H9 (cell line): ENCODE data around the gene EAF2. TPM values are rescaled to one million over a fixed set of nuclear protein-coding genes. Genes with fewer than 3 reads are reported as not detected.

Source experiments
- DNase-seq: peaks from one replicate; pipeline ENCODE4 v3.0.0-alpha.2; 2017
- H2AFZ ChIP-seq: one replicate; pipeline ENCODE4 v1.6.1; 2013; ENCODE audit warnings: mild to moderate bottlenecking, low read length, control low read depth, moderate library complexity
- H2AK5ac ChIP-seq: 2 replicates; pipeline ENCODE4 v1.6.1; 2013; ENCODE audit warnings: low read length, control low read depth, mixed read lengths; ENCODE audit not compliant: insufficient read length
- H2BK120ac ChIP-seq: one replicate; pipeline ENCODE4 v1.6.1; 2013; ENCODE audit warnings: low read depth, mild to moderate bottlenecking, low read length, control low read depth, inconsistent platforms; ENCODE audit not compliant: poor library complexity, severe bottlenecking
- H2BK12ac ChIP-seq: 2 replicates; pipeline ENCODE4 v1.6.1; 2013; ENCODE audit warnings: low read length, control low read depth, mixed read lengths, low read depth; ENCODE audit not compliant: insufficient read length
- H2BK15ac ChIP-seq: 2 replicates; pipeline ENCODE4 v1.6.1; 2013; ENCODE audit warnings: low read depth, low read length, control low read depth
- H2BK20ac ChIP-seq: one replicate; pipeline ENCODE4 v1.6.1; 2013; ENCODE audit warnings: low read depth, mild to moderate bottlenecking, low read length, control low read depth, inconsistent platforms; ENCODE audit not compliant: poor library complexity, severe bottlenecking
- H2BK5ac ChIP-seq: 2 replicates; pipeline ENCODE4 v1.6.1; 2013; ENCODE audit warnings: low read length, control low read depth, mixed read lengths; ENCODE audit not compliant: insufficient read length
- H3K14ac ChIP-seq: 2 replicates; pipeline ENCODE4 v1.6.1; 2013; ENCODE audit warnings: low read length, control low read depth; ENCODE audit not compliant: insufficient read depth
- H3K18ac ChIP-seq: 2 replicates; pipeline ENCODE4 v1.6.1; 2013; ENCODE audit warnings: low read depth, mild to moderate bottlenecking, mixed read lengths, low read length, control low read depth; ENCODE audit not compliant: insufficient read length
- H3K23ac ChIP-seq: 2 replicates; pipeline ENCODE4 v1.6.1; 2013; ENCODE audit warnings: low read length, control low read depth, mixed read lengths, low read depth; ENCODE audit not compliant: insufficient read length
- H3K23me2 ChIP-seq: 2 replicates; pipeline ENCODE4 v1.6.1; 2013; ENCODE audit warnings: low read depth, mild to moderate bottlenecking, mixed read lengths, low read length, control low read depth; ENCODE audit not compliant: insufficient read length, poor library complexity, severe bottlenecking
- H3K27ac ChIP-seq: 2 replicates; pipeline ENCODE4 v1.5.1; 2013; ENCODE audit warnings: low read length, control low read depth, mixed read lengths, low read depth; ENCODE audit not compliant: insufficient read length
- H3K27me3 ChIP-seq: 2 replicates; pipeline ENCODE4 v1.6.1; 2013; ENCODE audit warnings: low read length, control low read depth, inconsistent platforms; ENCODE audit not compliant: insufficient read depth
- H3K4ac ChIP-seq: 2 replicates; pipeline ENCODE4 v1.6.1; 2013; ENCODE audit warnings: low read depth, mild to moderate bottlenecking, control low read depth, inconsistent platforms, low read length, moderate library complexity
- H3K4me1 ChIP-seq: 2 replicates; pipeline ENCODE4 v1.6.1; 2013; ENCODE audit warnings: low read length, control low read depth, inconsistent platforms; ENCODE audit not compliant: insufficient read depth
- H3K4me2 ChIP-seq: 2 replicates; pipeline ENCODE4 v1.6.1; 2013; ENCODE audit warnings: low read length, control low read depth, mixed read lengths; ENCODE audit not compliant: insufficient read length, insufficient read depth
- H3K56ac ChIP-seq: 2 replicates; pipeline ENCODE4 v1.6.1; 2013; ENCODE audit warnings: low read depth, mild to moderate bottlenecking, mixed read lengths, low read length, control low read depth; ENCODE audit not compliant: insufficient read length
- H3K79me1 ChIP-seq: 2 replicates; pipeline ENCODE4 v1.6.1; 2013; ENCODE audit warnings: low read depth, mild to moderate bottlenecking, moderate library complexity, low read length, control low read depth, inconsistent platforms; ENCODE audit not compliant: insufficient read depth, poor library complexity, severe bottlenecking
- H3K79me2 ChIP-seq: 2 replicates; pipeline ENCODE4 v1.6.1; 2013; ENCODE audit warnings: low read length, control low read depth, inconsistent platforms; ENCODE audit not compliant: insufficient read depth
- H3K9ac ChIP-seq: 2 replicates; pipeline ENCODE4 v1.6.1; 2013; ENCODE audit warnings: low read length, control low read depth, mixed read lengths; ENCODE audit not compliant: insufficient read length; ENCODE audit errors: extremely low read depth
- H3K9me3 ChIP-seq: one replicate; pipeline ENCODE4 v1.6.1; 2013; ENCODE audit warnings: low read depth, low read length, inconsistent platforms; ENCODE audit not compliant: control insufficient read depth
- H3T11ph ChIP-seq: one replicate; pipeline ENCODE4 v1.6.1; 2013; ENCODE audit warnings: mild to moderate bottlenecking, low read length, control low read depth, inconsistent platforms
- H4K20me1 ChIP-seq: one replicate; pipeline ENCODE4 v1.6.1; 2013; ENCODE audit not compliant: control insufficient read depth, insufficient read length, insufficient read depth
- H4K5ac ChIP-seq: 2 replicates; pipeline ENCODE4 v1.6.1; 2013; ENCODE audit warnings: low read depth, mild to moderate bottlenecking, mixed read lengths, low read length, control low read depth; ENCODE audit not compliant: insufficient read length
- H4K8ac ChIP-seq: replicated peaks from 2 replicates; pipeline ENCODE4 v1.6.1; 2013; ENCODE audit warnings: low read length, control low read depth, mixed read lengths, low read depth; ENCODE audit not compliant: insufficient read length
- H4K91ac ChIP-seq: 2 replicates; pipeline ENCODE4 v1.6.1; 2013; ENCODE audit warnings: low read depth, mild to moderate bottlenecking, moderate library complexity, mixed read lengths, low read length, control low read depth; ENCODE audit not compliant: insufficient read length
- H3K27ac Mint-ChIP-seq, 3 experiments: 2 replicates in 2 of 3; 3 replicates in 1 of 3; pipeline ENCODE4 v1.8.0; 2020 to 2021; ENCODE audit warnings: mixed read lengths in 3 of 3, mild to moderate bottlenecking in 1 of 3, moderate library complexity in 1 of 3
- H3K27me3 Mint-ChIP-seq: 2 replicates; pipeline ENCODE4 v1.8.0; 2021; ENCODE audit warnings: low read depth, mild to moderate bottlenecking, moderate library complexity, mixed read lengths
- H3K36me3 Mint-ChIP-seq, 3 experiments: 2 replicates in 2 of 3; 3 replicates in 1 of 3; pipeline ENCODE4 v1.8.0; 2020 to 2021; ENCODE audit warnings: low read depth in 3 of 3, mixed read lengths in 3 of 3; ENCODE audit not compliant: insufficient read depth in 1 of 3
- H3K4me1 Mint-ChIP-seq, 2 experiments: 2 replicates each; pipeline ENCODE4 v1.8.0; 2020; ENCODE audit warnings: mixed read lengths in 2 of 2
- H3K4me3 Mint-ChIP-seq, 2 experiments: 2 replicates in 1 of 2; 3 replicates in 1 of 2; pipeline ENCODE4 v1.8.0; 2020 to 2021; ENCODE audit warnings: mild to moderate bottlenecking in 2 of 2, mixed read lengths in 2 of 2, moderate library complexity in 1 of 2
- H3K9me3 Mint-ChIP-seq, 2 experiments: 2 replicates in 1 of 2; 3 replicates in 1 of 2; pipeline ENCODE4 v1.8.0; 2020; ENCODE audit warnings: mild to moderate bottlenecking in 2 of 2, mixed read lengths in 2 of 2, moderate library complexity in 1 of 2
- WGBS: extraction: QIAGEN DNeasy Blood & Tissue Kit; methylation state at CpG from one replicate; pipeline ENCODE4 v1.1.7; 2013; ENCODE audit warnings: missing lambda C conversion rate, low lambda C conversion rate, mixed read lengths; ENCODE audit not compliant: insufficient read length; ENCODE audit errors: extremely low coverage; 5-methylcytosine and 5-hydroxymethylcytosine counted together
- long read RNA-seq: library from polyadenylated mRNA; unstranded; transcript quantifications from one replicate; pipeline ENCODE4 v2.0.0, GENCODE V29; 2020
- total RNA-seq: library from RNA; stranded (reverse); gene quantifications from 2 replicates; pipeline ENCODE4 v1.2.1, GENCODE V29; 2021
- TF ChIP-seq, protein P1 (sequence below): fragments of 200-600 bp; sonication (generic); conservative IDR thresholded peaks from 3 replicates; pipeline ENCODE4 v1.8.0; 2021; ENCODE audit warnings: antibody characterized with exemption, mild to moderate bottlenecking

EAF2 gene
- 4.3 and 4.4 TPM in 2 replicates for total RNA-seq
- long read RNA-seq, transcript EAF2-201 (6 exons, 992 nt) = major isoform, 9 of 10 reads
- long read RNA-seq, partial matches to known transcripts = 0 of 10 reads
- long read RNA-seq, other reads (novel, unspliced or antisense) = 0 of 10 reads

DNA sequence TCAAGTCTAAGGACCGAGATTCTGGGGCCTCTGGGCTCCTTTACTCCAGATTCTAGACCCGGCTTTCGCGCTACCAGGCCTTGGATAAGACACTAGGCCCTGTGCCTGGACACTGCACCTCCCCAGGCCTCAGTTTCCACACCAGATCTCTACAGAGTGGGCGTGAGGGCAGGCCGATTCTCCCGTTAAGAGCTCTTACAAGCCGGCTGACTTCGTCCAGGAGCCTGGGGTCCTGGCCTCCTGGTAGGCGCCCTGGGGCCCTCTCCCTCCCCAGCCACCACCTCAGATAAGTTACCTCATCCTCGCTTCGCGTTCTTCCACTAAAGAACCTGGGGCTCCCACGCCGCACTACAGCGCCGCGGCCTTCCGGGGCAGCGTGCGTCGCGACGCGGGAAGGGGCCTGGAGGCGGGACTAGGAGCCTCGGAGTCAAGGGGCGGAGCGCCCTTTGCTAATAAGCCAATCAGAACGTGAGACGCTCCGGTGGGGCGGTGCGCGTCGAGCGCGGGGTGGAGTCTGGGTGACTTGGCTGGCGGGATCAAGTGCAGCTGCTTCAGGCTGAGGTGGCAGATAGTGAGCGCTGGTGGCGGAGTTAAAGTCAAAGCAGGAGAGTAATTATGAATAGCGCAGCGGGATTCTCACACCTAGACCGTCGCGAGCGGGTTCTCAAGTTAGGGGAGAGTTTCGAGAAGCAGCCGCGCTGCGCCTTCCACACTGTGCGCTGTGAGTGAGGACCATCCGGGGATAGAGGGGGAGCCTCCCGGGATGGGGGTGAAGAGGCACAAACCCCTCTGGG is at the start of gene EAF2, which contains the start of gene IQCB1:
EAF2 (plus strand) TSS at position 539 of the 794 bp plus-strand sequence; CDS start at position 616, 77 bp downstream.
IQCB1 (minus strand) TSS at position 390 of the 794 bp plus-strand sequence. CDS start 6,100 bp downstream, outside the sequence.
- no peak within 1 kb of the TSS for H2BK12ac ChIP-seq
- peaks cover 6% of the 10 kb centered on the region for H3K79me1 ChIP-seq
- no peaks in the 10 kb centered on the region for H4K20me1 ChIP-seq
- peak; percentile 95 for DNase-seq
- Mint-ChIP-seq H3K27ac (peak within 1 kb of the TSS; percentile 42 to 96 (median 68); a peak in 5 of 7 replicates), H3K36me3 (peaks cover 2 to 23% (median 12%) of the 10 kb centered on the region in 3 experiments; a peak in 6 of 7 replicates), H3K9me3 (no peaks in the 10 kb centered on the region), H3K4me3 (peak within 1 kb of the TSS; percentile 95), H3K27me3 (peaks cover 14% of the 10 kb centered on the region), H3K4me1 (peaks cover 22 to 23% of the 10 kb centered on the region in 2 experiments)
- H3K18ac ChIP-seq = peak within 1 kb of the TSS; percentile 32
- no peak within 1 kb of the TSS for H2AK5ac ChIP-seq
- no peak within 1 kb of the TSS for H2BK20ac ChIP-seq
- peak within 1 kb of the TSS; percentile 67; the same call in 1 of the 2 replicates for H3K14ac ChIP-seq
- no CpG with 5 or more reads among the region's 54 CpGs for WGBS
- no peak within 1 kb of the TSS for H2BK15ac ChIP-seq
- no peak within 1 kb of the TSS for H3T11ph ChIP-seq
- no peak within 1 kb of the TSS for H3K56ac ChIP-seq
- TF ChIP-seq, protein P1, sequence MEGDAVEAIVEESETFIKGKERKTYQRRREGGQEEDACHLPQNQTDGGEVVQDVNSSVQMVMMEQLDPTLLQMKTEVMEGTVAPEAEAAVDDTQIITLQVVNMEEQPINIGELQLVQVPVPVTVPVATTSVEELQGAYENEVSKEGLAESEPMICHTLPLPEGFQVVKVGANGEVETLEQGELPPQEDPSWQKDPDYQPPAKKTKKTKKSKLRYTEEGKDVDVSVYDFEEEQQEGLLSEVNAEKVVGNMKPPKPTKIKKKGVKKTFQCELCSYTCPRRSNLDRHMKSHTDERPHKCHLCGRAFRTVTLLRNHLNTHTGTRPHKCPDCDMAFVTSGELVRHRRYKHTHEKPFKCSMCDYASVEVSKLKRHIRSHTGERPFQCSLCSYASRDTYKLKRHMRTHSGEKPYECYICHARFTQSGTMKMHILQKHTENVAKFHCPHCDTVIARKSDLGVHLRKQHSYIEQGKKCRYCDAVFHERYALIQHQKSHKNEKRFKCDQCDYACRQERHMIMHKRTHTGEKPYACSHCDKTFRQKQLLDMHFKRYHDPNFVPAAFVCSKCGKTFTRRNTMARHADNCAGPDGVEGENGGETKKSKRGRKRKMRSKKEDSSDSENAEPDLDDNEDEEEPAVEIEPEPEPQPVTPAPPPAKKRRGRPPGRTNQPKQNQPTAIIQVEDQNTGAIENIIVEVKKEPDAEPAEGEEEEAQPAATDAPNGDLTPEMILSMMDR = no peak
- H3K79me2 ChIP-seq = peaks cover 3% of the 10 kb centered on the region; the same call in 1 of the 2 replicates
- no peaks in the 10 kb centered on the region for H3K27me3 ChIP-seq
- no peak within 1 kb of the TSS for H2BK120ac ChIP-seq
- no peak within 1 kb of the TSS for H4K91ac ChIP-seq
- H3K23me2 ChIP-seq = peaks cover 6% of the 10 kb centered on the region
- H3K9me3 ChIP-seq = no peaks in the 10 kb centered on the region
- no peak within 1 kb of the TSS for H3K23ac ChIP-seq
- no peak within 1 kb of the TSS for H3K27ac ChIP-seq
- H4K8ac ChIP-seq = no peak within 1 kb of the TSS
- peak within 1 kb of the TSS; percentile 91 for H3K4me2 ChIP-seq
- H3K9ac ChIP-seq = peak within 1 kb of the TSS; percentile 92
- peaks cover 2% of the 10 kb centered on the region; the same call in 1 of the 2 replicates for H3K4me1 ChIP-seq
- peak within 1 kb of the TSS; percentile 42 for H2AFZ ChIP-seq
- H3K4ac ChIP-seq = no peak within 1 kb of the TSS
- H2BK5ac ChIP-seq = no peak within 1 kb of the TSS
- no peak within 1 kb of the TSS for H4K5ac ChIP-seq
